ENCODE data around the gene MYCBPAP.
A peak's percentile ranks its signal among the peaks of the same experiment; 100 is the strongest.

MYCBPAP gene, protein sequence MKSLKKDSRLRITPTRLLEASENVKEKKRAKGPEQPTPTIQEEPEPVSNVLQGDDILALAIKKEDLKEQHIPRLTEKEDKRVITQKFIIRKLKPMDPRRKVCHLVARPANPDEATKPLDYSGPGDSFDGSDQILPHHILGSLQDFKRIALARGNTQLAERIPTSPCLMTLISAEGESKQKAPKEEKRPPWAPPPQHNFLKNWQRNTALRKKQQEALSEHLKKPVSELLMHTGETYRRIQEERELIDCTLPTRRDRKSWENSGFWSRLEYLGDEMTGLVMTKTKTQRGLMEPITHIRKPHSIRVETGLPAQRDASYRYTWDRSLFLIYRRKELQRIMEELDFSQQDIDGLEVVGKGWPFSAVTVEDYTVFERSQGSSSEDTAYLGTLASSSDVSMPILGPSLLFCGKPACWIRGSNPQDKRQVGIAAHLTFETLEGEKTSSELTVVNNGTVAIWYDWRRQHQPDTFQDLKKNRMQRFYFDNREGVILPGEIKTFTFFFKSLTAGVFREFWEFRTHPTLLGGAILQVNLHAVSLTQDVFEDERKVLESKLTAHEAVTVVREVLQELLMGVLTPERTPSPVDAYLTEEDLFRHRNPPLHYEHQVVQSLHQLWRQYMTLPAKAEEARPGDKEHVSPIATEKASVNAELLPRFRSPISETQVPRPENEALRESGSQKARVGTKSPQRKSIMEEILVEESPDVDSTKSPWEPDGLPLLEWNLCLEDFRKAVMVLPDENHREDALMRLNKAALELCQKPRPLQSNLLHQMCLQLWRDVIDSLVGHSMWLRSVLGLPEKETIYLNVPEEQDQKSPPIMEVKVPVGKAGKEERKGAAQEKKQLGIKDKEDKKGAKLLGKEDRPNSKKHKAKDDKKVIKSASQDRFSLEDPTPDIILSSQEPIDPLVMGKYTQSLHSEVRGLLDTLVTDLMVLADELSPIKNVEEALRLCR

DNA sequence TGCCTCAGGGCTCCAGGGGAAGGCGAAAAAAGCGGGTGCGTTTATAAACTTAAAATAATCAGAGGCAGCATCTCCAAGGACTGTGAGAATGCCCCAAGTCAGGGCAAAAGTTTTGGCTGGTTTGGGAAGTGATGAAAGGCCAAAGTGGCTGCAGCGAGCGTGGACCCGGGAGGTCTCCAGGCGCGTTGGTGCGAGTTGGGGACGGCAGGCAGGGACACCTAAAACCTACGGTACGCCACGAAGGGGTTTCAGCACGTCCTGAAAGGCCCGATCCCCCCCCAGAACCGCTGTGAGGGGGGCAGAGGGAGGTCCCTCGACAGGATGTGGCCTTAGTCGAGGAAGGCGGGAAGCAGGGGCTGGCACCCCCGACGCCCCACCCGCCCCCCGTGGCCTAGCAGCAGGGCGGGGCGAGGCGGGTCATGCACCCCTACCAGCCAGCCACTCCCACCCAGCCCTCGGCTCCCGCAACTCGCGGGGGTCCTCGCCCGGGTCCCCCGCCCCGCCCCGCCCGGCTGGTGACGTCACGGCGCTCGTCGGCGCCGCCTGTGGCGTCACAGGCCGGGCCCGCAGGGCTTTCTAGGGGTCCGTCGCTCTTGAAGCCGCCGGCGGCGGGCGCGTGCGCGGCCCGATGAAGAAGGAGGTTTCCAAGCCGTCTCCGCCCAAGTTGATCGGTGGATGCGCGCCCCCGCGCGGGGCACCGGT is at the start of gene MYCBPAP:
MYCBPAP (plus strand) TSS at position 569 of the 702 bp plus-strand sequence. CDS start 236 bp downstream, outside the sequence.
- peak; percentile 53 to 72 for DNase-seq

GRCh38 chr17:50458701-50459676 is 49.2 kb upstream of the MYCBPAP start:
- peak; percentile 49 to 71 for DNase-seq

DNA sequence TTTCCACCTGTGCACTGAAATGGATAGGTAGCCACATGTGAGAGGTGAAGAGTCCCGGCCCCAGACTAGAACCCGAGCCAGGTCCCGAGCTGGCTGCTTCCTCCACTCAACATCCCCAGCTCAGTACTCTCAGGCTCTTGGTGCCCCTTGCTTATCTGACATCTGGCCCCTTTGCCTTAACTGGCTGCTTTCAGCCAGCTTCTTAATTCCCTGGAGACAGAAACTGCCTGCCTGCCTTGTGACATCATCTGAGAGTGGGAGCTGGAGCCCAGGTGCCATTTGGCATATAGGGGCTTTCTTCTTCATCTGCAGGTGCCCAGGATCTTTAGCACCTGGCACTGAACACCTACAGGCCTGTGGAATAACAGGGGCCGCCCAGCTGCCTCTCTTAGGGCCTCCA is 48.5 kb upstream of the MYCBPAP start:
- no peak for DNase-seq

- DNase-seq: no peak
These were observed 47.3 kb upstream of the MYCBPAP start for GRCh38 chr17:50460831-50461526.

- no peak for DNase-seq
These were observed 46.6 kb upstream of the MYCBPAP start for GRCh38 chr17:50461550-50462132.

- DNase-seq: no peak
These were observed 45.8 kb upstream of the MYCBPAP start for GRCh38 chr17:50462446-50462845.

GRCh38 chr17:50464121-50464520 is 44.1 kb upstream of the MYCBPAP start:
- no peak for DNase-seq

DNA sequence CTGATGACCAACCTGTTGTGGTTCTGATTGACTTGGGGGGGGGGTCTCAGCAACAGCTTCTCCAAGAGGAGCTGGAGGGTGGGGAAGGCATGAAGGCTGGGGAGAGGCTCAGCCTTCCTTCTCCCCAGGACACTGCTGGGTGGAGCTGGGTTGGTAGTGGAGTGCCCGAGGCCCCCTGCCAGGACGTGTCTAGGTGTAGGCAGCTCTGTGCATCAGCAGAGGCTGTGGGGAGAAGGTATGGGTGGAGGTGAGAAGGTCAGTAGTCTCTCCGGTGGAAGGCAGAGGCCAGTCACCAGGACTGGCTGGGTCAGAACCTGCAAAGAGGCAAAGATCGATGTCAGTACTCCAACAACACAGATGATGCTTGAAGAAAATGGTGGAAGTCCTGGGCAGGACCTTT is 43.5 kb upstream of the MYCBPAP start:
- no peak for DNase-seq

DNA sequence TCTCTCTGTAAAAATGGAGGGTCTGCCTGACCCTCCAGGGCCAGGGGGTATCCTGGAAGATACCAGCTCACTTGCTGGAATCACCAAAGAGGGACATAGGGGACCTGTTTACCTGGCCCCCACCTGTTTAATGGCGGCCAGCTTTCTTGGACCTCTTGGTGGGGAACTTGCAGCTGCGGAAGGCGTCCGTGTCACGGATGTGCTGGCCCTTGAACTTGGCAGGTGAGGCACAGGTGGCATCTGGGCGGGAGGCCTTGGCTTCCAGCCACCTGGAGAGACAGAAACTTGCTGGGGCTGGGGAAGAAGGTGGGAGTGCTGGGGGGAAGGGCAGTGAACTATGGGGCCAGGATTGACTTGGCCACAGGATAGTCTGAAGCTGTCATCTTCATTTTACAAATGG is 43.1 kb upstream of the MYCBPAP start:
- no peak for DNase-seq

DNA sequence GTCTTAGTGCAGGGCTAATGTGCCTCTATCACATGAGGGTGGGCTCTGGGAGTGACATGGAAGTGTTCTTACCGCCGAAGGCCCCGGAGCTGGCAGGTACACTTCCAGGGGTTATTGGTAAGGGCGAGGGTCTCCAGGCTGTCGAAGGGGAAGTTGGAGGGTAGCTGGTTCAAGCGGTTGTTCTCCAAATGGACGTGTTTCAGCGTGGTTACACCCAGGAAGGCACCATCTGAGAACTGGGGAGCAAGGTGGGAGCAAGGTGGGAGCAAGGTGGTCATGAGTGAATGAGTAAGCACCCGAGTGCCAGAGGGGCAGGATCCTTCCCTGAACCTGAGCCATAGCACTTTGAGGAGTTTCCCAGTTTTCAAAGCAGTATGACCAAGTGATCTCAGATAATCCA is 42.6 kb upstream of the MYCBPAP start:
- no peak for DNase-seq

DNA sequence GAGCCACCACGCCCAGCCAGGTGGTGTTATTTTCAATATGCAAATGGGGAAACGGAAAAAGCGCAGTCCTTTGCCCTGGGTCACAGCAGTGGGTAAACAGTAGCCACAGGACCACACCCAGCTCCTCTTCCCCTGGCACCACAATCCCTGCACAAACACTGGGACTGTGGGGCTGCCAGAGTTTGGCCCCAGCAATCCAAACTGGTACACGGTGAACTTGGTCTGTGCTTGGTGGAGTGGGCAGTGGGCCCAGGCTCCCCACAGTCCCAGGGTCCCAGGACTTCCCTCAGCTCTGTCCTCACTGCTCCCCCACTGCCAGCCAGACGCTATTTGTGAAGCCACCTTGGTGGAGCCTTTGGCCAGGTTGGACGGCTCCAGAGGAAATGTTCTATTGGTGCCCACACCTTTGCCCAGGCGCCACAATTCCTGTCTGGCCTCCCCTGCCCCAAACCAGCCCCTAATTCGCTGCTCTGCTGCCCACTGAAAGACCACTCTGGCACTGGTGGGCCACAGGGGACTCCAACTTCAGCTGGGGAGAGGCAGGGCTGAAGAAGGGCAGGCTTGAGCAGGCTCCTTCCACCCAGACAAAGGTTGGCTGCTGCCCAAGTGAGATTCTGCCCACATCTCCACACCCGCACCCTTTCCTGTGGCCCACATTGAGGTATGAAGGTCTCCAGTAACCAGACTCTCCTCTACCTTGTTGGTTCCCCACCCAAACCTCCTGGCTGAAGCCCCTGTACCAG is 41.7 kb upstream of the MYCBPAP start:
- no peak for DNase-seq

- no peak for DNase-seq
These were observed 41.0 kb upstream of the MYCBPAP start for GRCh38 chr17:50467114-50467854.

- no peak for DNase-seq
These were observed 40.4 kb upstream of the MYCBPAP start for GRCh38 chr17:50467855-50468303.

GRCh38 chr17:50468304-50469207 is 39.7 kb upstream of the MYCBPAP start, which contains the start of gene CHAD:
Gene CHAD, minus strand, starts transcription at chr17:50468880. Its CDS starts 67 bp downstream, at chr17:50468813.
- DNase-seq: no peak

GRCh38 chr17:50469208-50469605 is 39.0 kb upstream of the MYCBPAP start:
- no peak for DNase-seq

- no peak for DNase-seq
These were observed 38.5 kb upstream of the MYCBPAP start for GRCh38 chr17:50469671-50470305.

DNA sequence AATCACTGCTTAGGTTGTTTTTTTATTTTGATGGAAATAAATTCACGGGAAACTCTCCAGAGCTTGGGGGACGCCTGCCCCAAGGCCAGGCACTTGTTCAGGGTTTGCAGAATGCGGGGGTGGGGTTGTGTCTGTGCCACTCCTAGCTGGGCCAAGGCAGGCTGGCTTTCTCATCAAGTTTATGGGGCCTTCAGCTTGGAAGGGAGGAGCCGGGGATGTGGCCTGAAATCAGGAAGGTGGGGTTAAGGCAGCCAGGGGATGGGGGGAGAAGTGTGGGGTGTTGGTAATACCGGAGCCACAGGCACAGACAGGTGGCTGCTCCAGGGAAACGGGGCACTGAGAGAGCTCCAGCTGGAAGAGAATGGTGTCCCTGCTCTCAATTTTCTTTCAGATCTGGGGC is 37.8 kb upstream of the MYCBPAP start:
- DNase-seq: no peak
